Smooth muscle cell (in vitro differentiated cells): ENCODE data around the gene UBASH3B. TPM values are rescaled to one million over a fixed set of nuclear protein-coding genes. Genes with fewer than 3 reads are reported as not detected.

ENCODE experiments used
- DNase-seq: peaks from one replicate; lab custom pipeline; 2025; ENCODE audit not compliant: unreplicated experiment; lab: John Stamatoyannopoulos, UW
- H2AFZ ChIP-seq: fragments of 200-600 bp; sonication (generic); 2 replicates; pipeline ENCODE4 v1.6.0; 2016; ENCODE audit warnings: antibody characterized with exemption, low read depth, mild to moderate bottlenecking
- H3F3A ChIP-seq: fragments of 200-600 bp; sonication (generic); 2 replicates; pipeline ENCODE4 v1.6.0; 2017; ENCODE audit warnings: antibody characterized with exemption, low read depth
- H3K27ac ChIP-seq: fragments of 200-600 bp; sonication (generic); 2 replicates; pipeline ENCODE4 v1.5.1; 2016; ENCODE audit warnings: low read depth, mild to moderate bottlenecking
- H3K27me3 ChIP-seq: fragments of 200-600 bp; sonication (generic); 2 replicates; pipeline ENCODE4 v1.6.1; 2016; ENCODE audit warnings: low read depth, mild to moderate bottlenecking
- H3K36me3 ChIP-seq: fragments of 200-600 bp; sonication (generic); 2 replicates; pipeline ENCODE4 v1.5.1; 2016; ENCODE audit warnings: low read depth
- H3K4me1 ChIP-seq: fragments of 200-600 bp; sonication (generic); 2 replicates; pipeline ENCODE4 v1.5.1; 2016; ENCODE audit warnings: low read depth
- H3K4me2 ChIP-seq: fragments of 200-600 bp; sonication (generic); 2 replicates; pipeline ENCODE4 v1.6.0; 2016; ENCODE audit warnings: mild to moderate bottlenecking
- H3K4me3 ChIP-seq: fragments of 200-600 bp; sonication (generic); 2 replicates; pipeline ENCODE4 v1.5.1; 2016; ENCODE audit warnings: mild to moderate bottlenecking
- H3K79me2 ChIP-seq: fragments of 200-600 bp; sonication (generic); 2 replicates; pipeline ENCODE4 v1.6.0; 2016; ENCODE audit warnings: low read depth, mild to moderate bottlenecking
- H3K9ac ChIP-seq: fragments of 200-600 bp; sonication (generic); 2 replicates; pipeline ENCODE4 v1.6.0; 2016; ENCODE audit warnings: low read depth
- H3K9me3 ChIP-seq: fragments of 200-600 bp; sonication (generic); replicated peaks from 2 replicates; pipeline ENCODE4 v1.5.1; 2016; ENCODE audit warnings: low read depth
- H4K20me1 ChIP-seq: fragments of 200-600 bp; sonication (generic); 2 replicates; pipeline ENCODE4 v1.6.0; 2016; ENCODE audit warnings: low read depth
- CTCF ChIP-seq: fragments of 200-600 bp; sonication (generic); IDR thresholded peaks from 2 replicates; pipeline ENCODE4 v1.5.1; 2017; ENCODE audit warnings: borderline replicate concordance, mild to moderate bottlenecking, antibody characterized with exemption; ENCODE audit not compliant: insufficient read depth, poor library complexity, severe bottlenecking
- WGBS: methylation state at CpG from one replicate; pipeline ENCODE4 v1.1.7; 2016; ENCODE audit warnings: low lambda C conversion rate; 5-methylcytosine and 5-hydroxymethylcytosine counted together
- polyA plus RNA-seq: library from polyadenylated mRNA; unstranded; fragments of >200 nt; fragmentation: Nextera tagmentation; extraction: Ambion mirVana; gene quantifications from 2 replicates; pipeline ENCODE4 v1.2.1, GENCODE V29; 2016
- total RNA-seq: library from RNA; depleted of rRNA; stranded (reverse); fragments of >200 nt; gene quantifications from 2 replicates; pipeline ENCODE4 v1.2.3, GENCODE V29; 2014

Gene UBASH3B
- total and polyA plus RNA-seq, 2 experiments from 2014 or later = 15.8 to 30.5 TPM

GRCh38 chr11:122742301-122743018 lies 86.9 kb downstream of the UBASH3B start:
- Histone ChIP-seq H3K9me3 (no peaks in the 10 kb centered on the region), H3K27me3 (peaks cover 4% of the 10 kb centered on the region), H3K36me3 (no peaks in the 10 kb centered on the region), H4K20me1 (peaks cover 9% of the 10 kb centered on the region), H3K4me1 (peaks cover 16% of the 10 kb centered on the region), H3K9ac (no peak overlapping the region), H3K27ac (peak overlapping the region; percentile 64), H3K79me2 (peaks cover 8% of the 10 kb centered on the region), H3K4me3 (no peak overlapping the region), H3K4me2 (peak overlapping the region; percentile 5), H3F3A (peaks cover 8% of the 10 kb centered on the region), H2AFZ (no peak overlapping the region)
- WGBS = 62% methylated on average over 11 of the region's 11 CpGs
- no peak for DNase-seq
- no peak for TF ChIP-seq CTCF

GRCh38 chr11:122743097-122743741 lies 87.7 kb downstream of the UBASH3B start:
- Histone ChIP-seq H3K4me1 (peaks cover 24% of the 10 kb centered on the region), H3K79me2 (peaks cover 8% of the 10 kb centered on the region), H3K4me2 (no peak overlapping the region)

GRCh38 chr11:122743949-122744348 lies 88.4 kb downstream of the UBASH3B start:
- no peaks in the 10 kb centered on the region for H3K9me3 ChIP-seq
- no peak for DNase-seq
- no peak overlapping the region for H3K9ac ChIP-seq
- H3K36me3 ChIP-seq = no peaks in the 10 kb centered on the region
- peaks cover 4% of the 10 kb centered on the region for H4K20me1 ChIP-seq
- H3K4me2 ChIP-seq = no peak overlapping the region
- peaks cover 8% of the 10 kb centered on the region for H3K79me2 ChIP-seq
- H3K27me3 ChIP-seq = no peaks in the 10 kb centered on the region
- peaks cover 30% of the 10 kb centered on the region for H3K4me1 ChIP-seq
- H3K4me3 ChIP-seq = no peak overlapping the region
- H3F3A ChIP-seq = peaks cover 19% of the 10 kb centered on the region
- H3K27ac ChIP-seq = no peak overlapping the region
- no peak for TF ChIP-seq CTCF
- 70% methylated on average over 6 of the region's 6 CpGs for WGBS
- H2AFZ ChIP-seq = no peak overlapping the region

More at GRCh38 chr11:122743097-122743741, 87.7 kb downstream of the UBASH3B start:
- Histone ChIP-seq H3K27me3 (no peaks in the 10 kb centered on the region), H3K9ac (no peak overlapping the region), H3F3A (peaks cover 16% of the 10 kb centered on the region), H3K27ac (no peak overlapping the region), H3K4me3 (no peak overlapping the region), H4K20me1 (peaks cover 8% of the 10 kb centered on the region), H2AFZ (no peak overlapping the region), H3K36me3 (no peaks in the 10 kb centered on the region), H3K9me3 (no peaks in the 10 kb centered on the region)
- WGBS = 98% methylated on average over 6 of the region's 6 CpGs
- DNase-seq = no peak
- no peak for TF ChIP-seq CTCF
